H9 (cell line): Measurements from ENCODE around the gene ADGRF1. TPM values are rescaled to one million over a fixed set of nuclear protein-coding genes. Genes with fewer than 3 reads are reported as not detected.

ENCODE experiments used
- DNase-seq: peaks from one replicate; pipeline ENCODE4 v3.0.0-alpha.2; 2017
- H2AFZ ChIP-seq: one replicate; pipeline ENCODE4 v1.6.1; 2013; ENCODE audit warnings: mild to moderate bottlenecking, low read length, control low read depth, moderate library complexity
- H2AK5ac ChIP-seq: 2 replicates; pipeline ENCODE4 v1.6.1; 2013; ENCODE audit warnings: low read length, control low read depth, mixed read lengths; ENCODE audit not compliant: insufficient read length
- H2BK120ac ChIP-seq: one replicate; pipeline ENCODE4 v1.6.1; 2013; ENCODE audit warnings: low read depth, mild to moderate bottlenecking, low read length, control low read depth, inconsistent platforms; ENCODE audit not compliant: poor library complexity, severe bottlenecking
- H2BK12ac ChIP-seq: 2 replicates; pipeline ENCODE4 v1.6.1; 2013; ENCODE audit warnings: low read length, control low read depth, mixed read lengths, low read depth; ENCODE audit not compliant: insufficient read length
- H2BK15ac ChIP-seq: 2 replicates; pipeline ENCODE4 v1.6.1; 2013; ENCODE audit warnings: low read depth, low read length, control low read depth
- H2BK20ac ChIP-seq: one replicate; pipeline ENCODE4 v1.6.1; 2013; ENCODE audit warnings: low read depth, mild to moderate bottlenecking, low read length, control low read depth, inconsistent platforms; ENCODE audit not compliant: poor library complexity, severe bottlenecking
- H2BK5ac ChIP-seq: 2 replicates; pipeline ENCODE4 v1.6.1; 2013; ENCODE audit warnings: low read length, control low read depth, mixed read lengths; ENCODE audit not compliant: insufficient read length
- H3K14ac ChIP-seq: 2 replicates; pipeline ENCODE4 v1.6.1; 2013; ENCODE audit warnings: low read length, control low read depth; ENCODE audit not compliant: insufficient read depth
- H3K18ac ChIP-seq: 2 replicates; pipeline ENCODE4 v1.6.1; 2013; ENCODE audit warnings: low read depth, mild to moderate bottlenecking, mixed read lengths, low read length, control low read depth; ENCODE audit not compliant: insufficient read length
- H3K23ac ChIP-seq: 2 replicates; pipeline ENCODE4 v1.6.1; 2013; ENCODE audit warnings: low read length, control low read depth, mixed read lengths, low read depth; ENCODE audit not compliant: insufficient read length
- H3K23me2 ChIP-seq: 2 replicates; pipeline ENCODE4 v1.6.1; 2013; ENCODE audit warnings: low read depth, mild to moderate bottlenecking, mixed read lengths, low read length, control low read depth; ENCODE audit not compliant: insufficient read length, poor library complexity, severe bottlenecking
- H3K27ac ChIP-seq: 2 replicates; pipeline ENCODE4 v1.5.1; 2013; ENCODE audit warnings: low read length, control low read depth, mixed read lengths, low read depth; ENCODE audit not compliant: insufficient read length
- H3K27me3 ChIP-seq: 2 replicates; pipeline ENCODE4 v1.6.1; 2013; ENCODE audit warnings: low read length, control low read depth, inconsistent platforms; ENCODE audit not compliant: insufficient read depth
- H3K4ac ChIP-seq: 2 replicates; pipeline ENCODE4 v1.6.1; 2013; ENCODE audit warnings: low read depth, mild to moderate bottlenecking, control low read depth, inconsistent platforms, low read length, moderate library complexity
- H3K4me1 ChIP-seq: 2 replicates; pipeline ENCODE4 v1.6.1; 2013; ENCODE audit warnings: low read length, control low read depth, inconsistent platforms; ENCODE audit not compliant: insufficient read depth
- H3K4me2 ChIP-seq: 2 replicates; pipeline ENCODE4 v1.6.1; 2013; ENCODE audit warnings: low read length, control low read depth, mixed read lengths; ENCODE audit not compliant: insufficient read length, insufficient read depth
- H3K56ac ChIP-seq: 2 replicates; pipeline ENCODE4 v1.6.1; 2013; ENCODE audit warnings: low read depth, mild to moderate bottlenecking, mixed read lengths, low read length, control low read depth; ENCODE audit not compliant: insufficient read length
- H3K79me1 ChIP-seq: 2 replicates; pipeline ENCODE4 v1.6.1; 2013; ENCODE audit warnings: low read depth, mild to moderate bottlenecking, moderate library complexity, low read length, control low read depth, inconsistent platforms; ENCODE audit not compliant: insufficient read depth, poor library complexity, severe bottlenecking
- H3K79me2 ChIP-seq: 2 replicates; pipeline ENCODE4 v1.6.1; 2013; ENCODE audit warnings: low read length, control low read depth, inconsistent platforms; ENCODE audit not compliant: insufficient read depth
- H3K9ac ChIP-seq: 2 replicates; pipeline ENCODE4 v1.6.1; 2013; ENCODE audit warnings: low read length, control low read depth, mixed read lengths; ENCODE audit not compliant: insufficient read length; ENCODE audit errors: extremely low read depth
- H3K9me3 ChIP-seq: one replicate; pipeline ENCODE4 v1.6.1; 2013; ENCODE audit warnings: low read depth, low read length, inconsistent platforms; ENCODE audit not compliant: control insufficient read depth
- H3T11ph ChIP-seq: one replicate; pipeline ENCODE4 v1.6.1; 2013; ENCODE audit warnings: mild to moderate bottlenecking, low read length, control low read depth, inconsistent platforms
- H4K20me1 ChIP-seq: one replicate; pipeline ENCODE4 v1.6.1; 2013; ENCODE audit not compliant: control insufficient read depth, insufficient read length, insufficient read depth
- H4K5ac ChIP-seq: 2 replicates; pipeline ENCODE4 v1.6.1; 2013; ENCODE audit warnings: low read depth, mild to moderate bottlenecking, mixed read lengths, low read length, control low read depth; ENCODE audit not compliant: insufficient read length
- H4K8ac ChIP-seq: replicated peaks from 2 replicates; pipeline ENCODE4 v1.6.1; 2013; ENCODE audit warnings: low read length, control low read depth, mixed read lengths, low read depth; ENCODE audit not compliant: insufficient read length
- H4K91ac ChIP-seq: 2 replicates; pipeline ENCODE4 v1.6.1; 2013; ENCODE audit warnings: low read depth, mild to moderate bottlenecking, moderate library complexity, mixed read lengths, low read length, control low read depth; ENCODE audit not compliant: insufficient read length
- H3K27ac Mint-ChIP-seq, 3 experiments: 2 replicates in 2 of 3; 3 replicates in 1 of 3; pipeline ENCODE4 v1.8.0; 2020 to 2021; ENCODE audit warnings: mixed read lengths in 3 of 3, mild to moderate bottlenecking in 1 of 3, moderate library complexity in 1 of 3
- H3K27me3 Mint-ChIP-seq: 2 replicates; pipeline ENCODE4 v1.8.0; 2021; ENCODE audit warnings: low read depth, mild to moderate bottlenecking, moderate library complexity, mixed read lengths
- H3K36me3 Mint-ChIP-seq, 3 experiments: 2 replicates in 2 of 3; 3 replicates in 1 of 3; pipeline ENCODE4 v1.8.0; 2020 to 2021; ENCODE audit warnings: low read depth in 3 of 3, mixed read lengths in 3 of 3; ENCODE audit not compliant: insufficient read depth in 1 of 3
- H3K4me1 Mint-ChIP-seq, 2 experiments: 2 replicates each; pipeline ENCODE4 v1.8.0; 2020; ENCODE audit warnings: mixed read lengths in 2 of 2
- H3K4me3 Mint-ChIP-seq, 2 experiments: 2 replicates in 1 of 2; 3 replicates in 1 of 2; pipeline ENCODE4 v1.8.0; 2020 to 2021; ENCODE audit warnings: mild to moderate bottlenecking in 2 of 2, mixed read lengths in 2 of 2, moderate library complexity in 1 of 2
- H3K9me3 Mint-ChIP-seq, 2 experiments: 2 replicates in 1 of 2; 3 replicates in 1 of 2; pipeline ENCODE4 v1.8.0; 2020; ENCODE audit warnings: mild to moderate bottlenecking in 2 of 2, mixed read lengths in 2 of 2, moderate library complexity in 1 of 2
- WGBS: extraction: QIAGEN DNeasy Blood & Tissue Kit; methylation state at CpG from one replicate; pipeline ENCODE4 v1.1.7; 2013; ENCODE audit warnings: missing lambda C conversion rate, low lambda C conversion rate, mixed read lengths; ENCODE audit not compliant: insufficient read length; ENCODE audit errors: extremely low coverage; 5-methylcytosine and 5-hydroxymethylcytosine counted together
- total RNA-seq: library from RNA; stranded (reverse); gene quantifications from 2 replicates; pipeline ENCODE4 v1.2.1, GENCODE V29; 2021
- TF ChIP-seq, protein P1 (sequence below): fragments of 200-600 bp; sonication (generic); conservative IDR thresholded peaks from 3 replicates; pipeline ENCODE4 v1.8.0; 2021; ENCODE audit warnings: antibody characterized with exemption, mild to moderate bottlenecking

The ADGRF1 gene
- total RNA-seq, 1 experiment from 2014 or later, result not detected

GRCh38 chr6:47072667-47073066 is 30.5 kb upstream of the ADGRF1 start:
- H3K9me3 Mint-ChIP-seq, result no peaks in the 10 kb centered on the region; a peak in 1 of 5 replicates
- H3K36me3 Mint-ChIP-seq, result no peaks in the 10 kb centered on the region; a peak in 1 of 7 replicates
- H3K4me1 ChIP-seq, result no peaks in the 10 kb centered on the region; the same call in 1 of the 2 replicates
- H3K56ac ChIP-seq, result no peak overlapping the region
- no peak overlapping the region for H2AK5ac ChIP-seq
- DNase-seq, result no peak
- H2BK20ac ChIP-seq, result no peak overlapping the region
- no peak overlapping the region for H3K23ac ChIP-seq
- no CpG with 5 or more reads among the region's 1 CpG for WGBS
- no peak overlapping the region for H3K4ac ChIP-seq
- H4K8ac ChIP-seq, result no peak overlapping the region
- no peak overlapping the region for H2BK12ac ChIP-seq
- no peaks in the 10 kb centered on the region for H4K20me1 ChIP-seq
- no peak overlapping the region for H3K27ac Mint-ChIP-seq
- H3K27me3 Mint-ChIP-seq, result no peaks in the 10 kb centered on the region
- no peak overlapping the region for H3T11ph ChIP-seq
- H4K91ac ChIP-seq, result no peak overlapping the region
- H3K18ac ChIP-seq, result no peak overlapping the region
- H3K79me1 ChIP-seq, result no peaks in the 10 kb centered on the region
- TF ChIP-seq, protein P1, sequence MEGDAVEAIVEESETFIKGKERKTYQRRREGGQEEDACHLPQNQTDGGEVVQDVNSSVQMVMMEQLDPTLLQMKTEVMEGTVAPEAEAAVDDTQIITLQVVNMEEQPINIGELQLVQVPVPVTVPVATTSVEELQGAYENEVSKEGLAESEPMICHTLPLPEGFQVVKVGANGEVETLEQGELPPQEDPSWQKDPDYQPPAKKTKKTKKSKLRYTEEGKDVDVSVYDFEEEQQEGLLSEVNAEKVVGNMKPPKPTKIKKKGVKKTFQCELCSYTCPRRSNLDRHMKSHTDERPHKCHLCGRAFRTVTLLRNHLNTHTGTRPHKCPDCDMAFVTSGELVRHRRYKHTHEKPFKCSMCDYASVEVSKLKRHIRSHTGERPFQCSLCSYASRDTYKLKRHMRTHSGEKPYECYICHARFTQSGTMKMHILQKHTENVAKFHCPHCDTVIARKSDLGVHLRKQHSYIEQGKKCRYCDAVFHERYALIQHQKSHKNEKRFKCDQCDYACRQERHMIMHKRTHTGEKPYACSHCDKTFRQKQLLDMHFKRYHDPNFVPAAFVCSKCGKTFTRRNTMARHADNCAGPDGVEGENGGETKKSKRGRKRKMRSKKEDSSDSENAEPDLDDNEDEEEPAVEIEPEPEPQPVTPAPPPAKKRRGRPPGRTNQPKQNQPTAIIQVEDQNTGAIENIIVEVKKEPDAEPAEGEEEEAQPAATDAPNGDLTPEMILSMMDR, result no peak
- no peaks in the 10 kb centered on the region for H3K9me3 ChIP-seq
- no peak overlapping the region for H2AFZ ChIP-seq
- H2BK120ac ChIP-seq, result no peak overlapping the region
- no peaks in the 10 kb centered on the region for H3K79me2 ChIP-seq
- no peak overlapping the region for H2BK15ac ChIP-seq
- no peak overlapping the region for H3K4me2 ChIP-seq
- no peak overlapping the region for H3K9ac ChIP-seq
- H3K4me3 Mint-ChIP-seq, result no peak overlapping the region
- no peak overlapping the region for H3K14ac ChIP-seq
- no peak overlapping the region for H2BK5ac ChIP-seq
- peaks cover 3 to 9% of the 10 kb centered on the region in 2 experiments; a peak in 3 of 4 replicates for H3K4me1 Mint-ChIP-seq
- no peaks in the 10 kb centered on the region for H3K27me3 ChIP-seq
- H4K5ac ChIP-seq, result no peak overlapping the region
- H3K27ac ChIP-seq, result no peak overlapping the region
- H3K23me2 ChIP-seq, result no peaks in the 10 kb centered on the region
